H1 (cell line): ENCODE measurements around the gene MAP4K5. TPM values are rescaled to one million over a fixed set of nuclear protein-coding genes. Genes with fewer than 3 reads are reported as not detected.

Experiments
- CTCF ChIA-PET: fragments of 300-600 bp; sonication (Branson Sonifier 250); formaldehyde crosslinking; loops from one replicate; lab custom pipeline; 2021; ENCODE audit not compliant: partially characterized antibody; lab: Charles Lee
- POLR2A ChIA-PET: fragments of 300-600 bp; sonication (Branson Sonifier 250); formaldehyde crosslinking; loops from one replicate; lab custom pipeline; 2021; ENCODE audit warnings: inconsistent platforms; ENCODE audit not compliant: partially characterized antibody; lab: Charles Lee
- DNase-seq, 2 experiments: peaks; one replicate each; pipeline versions ENCODE4 v3.0.0 to v3.0.0-alpha.2; 2010 to 2022; ENCODE audit warnings: low spot score in 2 of 2, low read depth in 1 of 2, mixed read lengths in 1 of 2
- FAIRE-seq: peaks from 2 replicates; lab custom pipeline; 2011; peaks lifted over from hg19 to GRCh38; lab: Jason Lieb, UNC
- H2AFZ ChIP-seq: 2 replicates; pipeline ENCODE4 v1.8.1; 2012; ENCODE audit warnings: low read length, inconsistent platforms
- H2AK5ac ChIP-seq: 2 replicates; pipeline ENCODE4 v1.6.1; 2013; ENCODE audit warnings: low read depth, low read length
- H2BK120ac ChIP-seq: replicated peaks from 2 replicates; pipeline ENCODE3; 2013; ENCODE audit warnings: low read depth, low read length, inconsistent platforms
- H2BK12ac ChIP-seq: 2 replicates; pipeline ENCODE4 v1.6.1; 2013; ENCODE audit warnings: low read depth, low read length
- H2BK15ac ChIP-seq: 2 replicates; pipeline ENCODE4 v1.6.1; 2013; ENCODE audit warnings: low read length
- H2BK20ac ChIP-seq: 2 replicates; pipeline ENCODE4 v1.6.1; 2013; ENCODE audit warnings: low read length
- H2BK5ac ChIP-seq: 2 replicates; pipeline ENCODE4 v1.6.1; 2013; ENCODE audit warnings: low read depth, low read length
- H3K14ac ChIP-seq: 2 replicates; pipeline ENCODE4 v1.6.1; 2013; ENCODE audit warnings: inconsistent platforms; ENCODE audit not compliant: insufficient read length
- H3K18ac ChIP-seq: 2 replicates; pipeline ENCODE4 v1.6.1; 2013; ENCODE audit warnings: low read length; ENCODE audit errors: extremely low read depth
- H3K23ac ChIP-seq: 2 replicates; pipeline ENCODE4 v1.6.1; 2013; ENCODE audit warnings: inconsistent platforms; ENCODE audit not compliant: insufficient read length
- H3K23me2 ChIP-seq: 2 replicates; pipeline ENCODE4 v1.6.1; 2013; ENCODE audit warnings: low read depth, low read length
- H3K27ac ChIP-seq: 2 replicates; pipeline ENCODE4 v1.6.1; 2011; ENCODE audit warnings: low read depth, low read length, inconsistent platforms
- H3K27me3 ChIP-seq, 4 experiments: replicated peaks in 1 of 4; 1 replicate in 1 of 4; 2 replicates in 3 of 4; pipeline versions ENCODE4 v1.6.1 to v1.8.1; 2011 to 2013; ENCODE audit warnings: low read length in 3 of 4, mild to moderate bottlenecking in 3 of 4, inconsistent platforms in 2 of 4, mixed read lengths in 2 of 4, moderate library complexity in 1 of 4; ENCODE audit not compliant: control insufficient read depth in 3 of 4, insufficient read depth in 3 of 4; ENCODE audit errors: extremely low read depth in 1 of 4
- H3K36me3 ChIP-seq, 4 experiments: 2 replicates each; pipeline versions ENCODE4 v1.6.1 to v1.8.1; 2011 to 2013; ENCODE audit warnings: mild to moderate bottlenecking in 4 of 4, low read length in 3 of 4, moderate library complexity in 2 of 4, control low read depth in 1 of 4, inconsistent platforms in 1 of 4; ENCODE audit not compliant: insufficient read depth in 4 of 4, control insufficient read depth in 2 of 4
- H3K4ac ChIP-seq: replicated peaks from 2 replicates; pipeline ENCODE3; 2013; ENCODE audit warnings: low read length, low read depth, mixed read lengths, inconsistent platforms; ENCODE audit not compliant: insufficient read length
- H3K4me1 ChIP-seq, 4 experiments: replicated peaks in 1 of 4; 1 replicate in 1 of 4; 2 replicates in 3 of 4; pipeline versions ENCODE4 v1.6.1 to v1.8.1; 2011 to 2013; ENCODE audit warnings: low read length in 3 of 4, inconsistent platforms in 2 of 4, mixed read lengths in 1 of 4; ENCODE audit not compliant: insufficient read depth in 4 of 4, control insufficient read depth in 3 of 4
- H3K4me2 ChIP-seq, 2 experiments: 2 replicates each; pipeline versions ENCODE4 v1.6.1 to v1.8.1; 2011 to 2013; ENCODE audit warnings: low read depth in 2 of 2, low read length in 2 of 2, control low read depth in 1 of 2, inconsistent platforms in 1 of 2, mild to moderate bottlenecking in 1 of 2; ENCODE audit not compliant: insufficient read depth in 1 of 2
- H3K4me3 ChIP-seq, 4 experiments: fragments of 200-600, 300-600 bp in 1 of 4; sonication (generic), shearing (Covaris generic), sonication (Bioruptor Twin) in 1 of 4; 2 replicates each; pipeline versions ENCODE4 v1.5.1 to v1.8.1; 2011 to 2016; ENCODE audit warnings: low read length in 4 of 4, low read depth in 3 of 4, control low read depth in 2 of 4, inconsistent platforms in 2 of 4, mild to moderate bottlenecking in 2 of 4, mixed read lengths in 1 of 4, moderate library complexity in 1 of 4; ENCODE audit not compliant: insufficient read depth in 2 of 4; ENCODE audit errors: extremely low read depth in 1 of 4
- H3K56ac ChIP-seq: replicated peaks from 2 replicates; pipeline ENCODE3; 2013; ENCODE audit warnings: low read depth, mild to moderate bottlenecking, mixed read lengths, low read length, inconsistent platforms; ENCODE audit not compliant: insufficient read length
- H3K79me1 ChIP-seq: 2 replicates; pipeline ENCODE4 v1.6.1; 2013; ENCODE audit warnings: low read depth, low read length, control low read depth
- H3K79me2 ChIP-seq, 2 experiments: 2 replicates each; pipeline versions ENCODE4 v1.6.1 to v1.8.1; 2012 to 2013; ENCODE audit warnings: low read length in 2 of 2, mild to moderate bottlenecking in 2 of 2, inconsistent platforms in 1 of 2; ENCODE audit not compliant: insufficient read depth in 2 of 2, control insufficient read depth in 1 of 2
- H3K9ac ChIP-seq, 4 experiments: replicated peaks in 1 of 4; 1 replicate in 1 of 4; 2 replicates in 3 of 4; pipeline versions ENCODE4 v1.6.1 to v1.8.1; 2011 to 2013; ENCODE audit warnings: low read depth in 3 of 4, low read length in 3 of 4, control low read depth in 2 of 4, mild to moderate bottlenecking in 2 of 4, moderate library complexity in 2 of 4, inconsistent platforms in 1 of 4; ENCODE audit errors: extremely low read depth in 1 of 4
- H3K9me3 ChIP-seq, 2 experiments: 2 replicates each; pipeline versions ENCODE4 v1.6.1 to v1.8.1; 2012 to 2013; ENCODE audit warnings: mild to moderate bottlenecking in 2 of 2, moderate library complexity in 2 of 2, control low read depth in 1 of 2, inconsistent platforms in 1 of 2, low read depth in 1 of 2, low read length in 1 of 2, mixed read lengths in 1 of 2; ENCODE audit not compliant: insufficient read depth in 2 of 2
- H4K20me1 ChIP-seq, 2 experiments: replicated peaks in 1 of 2; 2 replicates each; pipeline versions ENCODE3 to v1.8.1; 2011 to 2013; ENCODE audit warnings: inconsistent platforms in 2 of 2, low read length in 2 of 2, mild to moderate bottlenecking in 1 of 2; ENCODE audit not compliant: insufficient read depth in 2 of 2, control insufficient read depth in 1 of 2
- H4K5ac ChIP-seq: 2 replicates; pipeline ENCODE4 v1.6.1; 2013; ENCODE audit warnings: low read length, low read depth, mixed read lengths, inconsistent platforms; ENCODE audit not compliant: insufficient read length
- H4K8ac ChIP-seq: 2 replicates; pipeline ENCODE4 v1.8.0; 2013; ENCODE audit warnings: mild to moderate bottlenecking, moderate library complexity, low read length, inconsistent platforms; ENCODE audit not compliant: insufficient read depth; ENCODE audit errors: extremely low read depth
- H4K91ac ChIP-seq: replicated peaks from 2 replicates; pipeline ENCODE3; 2013; ENCODE audit warnings: low read length, mixed read lengths, inconsistent platforms; ENCODE audit not compliant: insufficient read length
- CHD2 ChIP-seq: IDR thresholded peaks from 2 replicates; pipeline ENCODE4 v1.6.1; 2012; ENCODE audit warnings: low read length, improper control_type of control experiment
- EGR1 ChIP-seq: IDR thresholded peaks from 2 replicates; pipeline ENCODE4 v1.6.1; 2011; ENCODE audit warnings: low read depth, low read length, borderline replicate concordance
- EZH2 ChIP-seq: fragments of 200-600 bp; sonication (generic); IDR thresholded peaks from 2 replicates; pipeline ENCODE4 v1.7.1; 2012; ENCODE audit warnings: low read depth, mild to moderate bottlenecking, moderate library complexity, low read length, inconsistent platforms; ENCODE audit not compliant: severe bottlenecking
- RXRA ChIP-seq: IDR thresholded peaks from 2 replicates; pipeline ENCODE4 v1.6.1; 2011; ENCODE audit warnings: low read depth, mild to moderate bottlenecking, low read length, moderate library complexity; ENCODE audit not compliant: insufficient read depth
- SIN3A ChIP-seq, 2 experiments: IDR thresholded peaks in 1 of 2; conservative IDR thresholded peaks in 1 of 2; 2 replicates each; pipeline ENCODE4 v1.6.1; 2011 to 2012; ENCODE audit warnings: low read length in 2 of 2, improper control_type of control experiment in 1 of 2, low read depth in 1 of 2, mild to moderate bottlenecking in 1 of 2
- SP1 ChIP-seq: IDR thresholded peaks from 2 replicates; pipeline ENCODE4 v1.6.1; 2011; ENCODE audit warnings: low read depth, low read length
- WGBS, 2 experiments: shearing (Covaris generic) in 1 of 2; methylation state at CpG; one replicate each; pipeline versions ENCODE4 v1.1.6 to v1.1.7; 2013 to 2015; ENCODE audit warnings: low lambda C conversion rate in 2 of 2, mixed read lengths in 2 of 2, inconsistent platforms in 1 of 2, low coverage in 1 of 2, missing lambda C conversion rate in 1 of 2; ENCODE audit not compliant: insufficient replicate concordance in 2 of 2, insufficient coverage in 1 of 2, insufficient read length in 1 of 2; ENCODE audit errors: extremely low coverage in 1 of 2, missing lambda C conversion rate in 1 of 2; 5-methylcytosine and 5-hydroxymethylcytosine counted together
- polyA plus RNA-seq, 7 experiments: library from polyadenylated mRNA; depleted of rRNA in 3 of 7; stranded (reverse) in 5 of 7; unstranded in 2 of 7; fragments of >200 nt in 5 of 7; fragments of 200-250 nt in 2 of 7; gene quantifications; 1 replicate in 5 of 7; 2 replicates in 1 of 7; 4 replicates in 1 of 7; pipeline versions ENCODE4 v1.2.1 to v1.2.3, GENCODE V29; 2011 to 2013; ENCODE audit warnings: missing spikeins in 2 of 7, mixed read lengths in 2 of 7
- total RNA-seq: library from RNA; stranded (reverse); fragmentation: NEBNext Ultra II Directional; extraction: Animal tissue kit (Norgen Biotek cat#: 25700); gene quantifications from 2 replicates; pipeline ENCODE4 v1.2.1, GENCODE V29; 2021

The MAP4K5 gene
- total and polyA plus RNA-seq, 2 of the 8 experiments (the other 6 are each of a cell fraction or from before 2014, with no cell fraction given) = 7.6 to 34.5 TPM

- Histone ChIP-seq H4K8ac (no peak overlapping the region), H3K4me3 (no peak overlapping the region), H3K23ac (no peak overlapping the region), H2BK120ac (no peak overlapping the region), H4K20me1 (no peaks in the 10 kb centered on the region), H2AFZ (no peak overlapping the region), H2BK15ac (no peak overlapping the region), H4K91ac (no peak overlapping the region), H3K4me2 (no peak overlapping the region), H3K9me3 (no peaks in the 10 kb centered on the region), H3K27ac (no peak overlapping the region), H3K4me1 (no peaks in the 10 kb centered on the region), H3K4ac (no peak overlapping the region), H3K36me3 (no peaks in the 10 kb centered on the region), H3K56ac (no peak overlapping the region), H3K9ac (no peak overlapping the region), H3K27me3 (no peaks in the 10 kb centered on the region), H3K18ac (no peak overlapping the region), H4K5ac (no peak overlapping the region), H3K14ac (no peak overlapping the region), H3K79me1 (no peaks in the 10 kb centered on the region), H2BK5ac (no peak overlapping the region), H3K23me2 (no peaks in the 10 kb centered on the region), H3K79me2 (no peaks in the 10 kb centered on the region), H2AK5ac (no peak overlapping the region), H2BK12ac (no peak overlapping the region), H2BK20ac (no peak overlapping the region)
- CTCF ChIA-PET = interaction anchor here (0.6 to 2.2 kb wide), 4 partner anchors 12 to 86 kb away, joined by 3 to 5 read pairs (median 3); no protein-coding TSS in a partner anchor
- DNase-seq (no peak), FAIRE-seq (no peak)
- POLR2A ChIA-PET = no interaction called here
- WGBS, 2 experiments = 91% methylated on average over 14 of the region's 14 CpGs; no CpG with 5 or more reads in 1 of the 2 experiments
- TF ChIP-seq RXRA (no peak), EGR1 (no peak), SP1 (no peak), CHD2 (no peak), EZH2 (no peak), SIN3A (conservative IDR thresholded peaks at IDR 0.05 in 1 of 2, IDR thresholded peaks at IDR 0.05 in 1 of 2; ENCODE audit: low read depth in 1 of 2, low read length in 2 of 2) (no peak)
Measured at GRCh38 chr14:50381823-50382287, 150.5 kb downstream of the MAP4K5 start.
